Spleen (tissue), 11 donors: ENCODE results near the gene KATNAL2. TPM values are rescaled to one million over a fixed set of nuclear protein-coding genes. Genes with fewer than 3 reads are reported as not detected.
A peak's percentile ranks its signal among the peaks of the same experiment; 100 is the strongest.
"Not testable (repeated sequence)": the region's sequence is repeated elsewhere in the genome, so short reads cannot be mapped to it uniquely, and the experiment has no call there.

Experiments
- DNase-seq: peaks from one replicate; pipeline ENCODE4 v3.0.0-alpha.2; 2020
- H3K27ac ChIP-seq, 8 donors: fragments of 200-600 bp; sonication (generic) in 7 of 8; 1 replicate in 4 of 8; 2 replicates in 4 of 8; pipeline versions ENCODE4 v1.5.0 to v1.8.0; 2016 to 2021; ENCODE audit warnings: inconsistent platforms in 4 of 8, mild to moderate bottlenecking in 4 of 8, moderate library complexity in 1 of 8
- H3K27me3 ChIP-seq, 7 donors: fragments of 200-600 bp; sonication (generic) in 6 of 7; replicated peaks in 1 of 7; 1 replicate in 4 of 7; 2 replicates in 3 of 7; pipeline versions ENCODE4 v1.5.0 to v1.8.0; 2016 to 2021; ENCODE audit warnings: inconsistent platforms in 3 of 7, mild to moderate bottlenecking in 1 of 7
- H3K36me3 ChIP-seq, 6 donors: fragments of 200-600 bp; sonication (generic) in 5 of 6; 1 replicate in 4 of 6; 2 replicates in 2 of 6; pipeline versions ENCODE4 v1.5.0 to v1.8.0; 2016 to 2021; ENCODE audit warnings: inconsistent platforms in 2 of 6
- H3K4me1 ChIP-seq, 6 donors: fragments of 200-600 bp; sonication (generic) in 5 of 6; 1 replicate in 3 of 6; 2 replicates in 3 of 6; pipeline versions ENCODE4 v1.5.0 to v1.8.0; 2016 to 2021; ENCODE audit warnings: inconsistent platforms in 3 of 6
- H3K4me3 ChIP-seq, 8 donors: fragments of 200-600 bp; sonication (generic) in 7 of 8; 1 replicate in 4 of 8; 2 replicates in 4 of 8; pipeline versions ENCODE4 v1.5.0 to v1.8.0; 2016 to 2021; ENCODE audit warnings: inconsistent platforms in 4 of 8, mild to moderate bottlenecking in 4 of 8, moderate library complexity in 2 of 8
- H3K9me3 ChIP-seq, 8 donors: fragments of 200-600 bp; sonication (generic) in 7 of 8; 1 replicate in 4 of 8; 2 replicates in 4 of 8; pipeline versions ENCODE4 v1.5.0 to v1.8.0; 2016 to 2021; ENCODE audit warnings: inconsistent platforms in 4 of 8
- CTCF ChIP-seq, 11 experiments: fragments of 200-600 bp in 7 of 11; fragments of 450-650 bp in 4 of 11; sonication (generic) in 4 of 11; IDR thresholded peaks in 8 of 11; conservative IDR thresholded peaks in 3 of 11; 1 replicate in 7 of 11; 2 replicates in 4 of 11; pipeline versions ENCODE4 v1.4.0 to v1.8.0; 2016 to 2021; ENCODE audit warnings: antibody characterized with exemption in 11 of 11, inconsistent platforms in 4 of 11, mild to moderate bottlenecking in 1 of 11
- POLR2A ChIP-seq, 3 donors: fragments of 450-650 bp; IDR thresholded peaks; one replicate each; pipeline ENCODE4 v1.5.1; 2017; ENCODE audit warnings: antibody characterized with exemption in 3 of 3, mild to moderate bottlenecking in 1 of 3
- POLR2AphosphoS5 ChIP-seq, 3 donors: sonication (generic); formaldehyde crosslinking; IDR thresholded peaks; one replicate each; pipeline ENCODE4 v1.5.1; 2017; ENCODE audit warnings: antibody characterized with exemption in 3 of 3
- WGBS, 5 donors: extraction: QIAGEN DNeasy Blood & Tissue Kit in 3 of 5; methylation state at CpG; one replicate each; pipeline versions ENCODE4 v1.1.5 to v1.1.7; 2013 to 2018; 5-methylcytosine and 5-hydroxymethylcytosine counted together
- intact Hi-C: fragments of 100-400 bp; cut with DNase I; formaldehyde crosslinking; loops from one replicate; pipeline ENCODE4 v1.15.0; 2023; ENCODE audit warnings: low total_unique reads
- polyA plus RNA-seq, 3 donors: library from polyadenylated mRNA; stranded (reverse); fragments of 200-250 nt; gene quantifications; one replicate each; pipeline ENCODE4 v1.2.1, GENCODE V29; 2013
- total RNA-seq, 7 donors: library from RNA; depleted of rRNA in 3 of 7; stranded (reverse); fragments of >200 nt in 3 of 7; fragmentation: NEBNext Ultra II Directional in 4 of 7; extraction: Animal tissue kit (Norgen Biotek cat#: 25700) in 4 of 7; gene quantifications; one replicate each; pipeline versions ENCODE4 v1.1.0 to v1.2.1, GENCODE V29; 2016 to 2021
- donor health status: healthy with polysubstance abuse.
- donor health status: DM: no; HTN: no; CAD: no; lungs with moderate emphysema.
- donor health status: DM: no; HTN: no; CAD: no.
- donor health status: Bipolar disorder and iron deficiency.
- donor health status: healthy.
- donor health status: DM: no; HTN: no; CAD: no.
- donor health status: DM: yes; HTN: yes; CAD: no.

The KATNAL2 gene
- total and polyA plus RNA-seq, 10 donors = 1.5 to 10.0 (median 3.2) TPM

DNA sequence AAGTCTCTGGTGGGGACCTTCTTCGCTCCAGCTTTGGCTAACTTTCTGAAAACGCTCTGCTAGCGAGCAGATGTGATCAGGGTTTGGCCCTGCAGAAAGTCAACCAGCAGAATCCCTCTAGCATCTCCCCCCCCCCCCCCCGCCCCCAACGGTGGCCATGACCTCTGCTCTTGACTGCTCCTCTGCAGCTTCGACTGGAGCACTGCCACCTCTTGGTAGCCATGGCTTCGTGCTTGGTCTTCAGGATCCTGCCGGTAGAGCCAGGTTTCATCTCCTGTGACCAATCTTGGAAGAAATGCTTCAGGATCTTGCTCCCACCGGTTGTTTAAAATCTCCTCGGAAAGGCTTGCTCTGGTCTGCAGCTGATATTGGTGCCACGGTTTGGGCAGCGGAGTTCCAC is 113.5 kb downstream of the KATNAL2 start:
- intact Hi-C loops, H3K4me1 ChIP-seq, H3K36me3 ChIP-seq, DNase-seq, H3K27ac ChIP-seq, H3K4me3 ChIP-seq, H3K27me3 ChIP-seq: not testable (repeated sequence)
- 82 to 97% (median 91%) methylated on average over 4 of the region's 12 CpGs for WGBS, 5 donors
- H3K9me3 ChIP-seq = peaks cover 0 to 27% (median 2%) of the 10 kb centered on the region in 8 donors

DNA sequence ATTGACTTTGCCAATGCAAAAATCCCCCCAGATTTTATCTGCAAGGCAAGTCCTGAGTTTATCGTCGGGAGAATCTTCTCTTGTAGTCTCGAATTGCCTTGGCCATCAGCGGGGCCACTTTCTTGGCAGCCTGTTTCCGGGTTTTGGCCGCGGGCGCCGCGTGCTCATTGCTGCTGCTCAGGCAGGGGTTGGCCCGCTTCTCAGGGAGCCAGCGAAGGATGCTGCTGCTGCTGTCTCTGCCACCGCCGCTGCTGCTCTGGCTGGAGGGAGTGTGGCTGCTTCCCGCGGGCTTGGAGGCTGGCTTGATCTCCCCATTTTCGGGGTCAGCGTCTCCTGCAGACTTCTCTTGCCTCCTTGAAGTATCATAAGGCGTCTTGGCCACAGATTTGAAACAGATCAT is 115.5 kb downstream of the KATNAL2 start:
- DNase-seq = peak; percentile 71
- 91 to 94% (median 93%) methylated on average over 19 of the region's 19 CpGs for WGBS, 5 donors
- intact Hi-C loops = no loop called here

DNA sequence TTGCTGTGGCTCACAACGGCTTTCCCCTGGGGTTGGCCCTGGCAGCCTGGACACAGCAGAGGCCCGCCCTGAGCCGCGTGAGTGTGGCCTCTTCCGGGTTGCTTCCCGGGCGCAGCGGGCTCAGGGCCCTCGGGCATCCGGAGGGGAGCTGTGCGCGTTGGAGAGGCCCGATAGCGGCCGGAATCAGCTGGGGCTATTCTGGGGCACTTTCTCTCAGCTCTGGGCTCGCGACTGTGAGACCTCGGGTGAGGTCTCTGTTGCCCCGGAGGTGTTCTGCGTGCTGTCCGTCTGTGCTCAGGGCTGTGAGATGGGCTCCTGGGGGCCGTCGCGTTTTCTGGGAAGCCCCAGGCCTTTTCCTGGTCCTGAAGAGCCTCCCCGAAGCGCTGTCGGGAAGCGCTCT is 117.2 kb downstream of the KATNAL2 start:
- intact Hi-C loops, H3K27ac ChIP-seq, H3K27me3 ChIP-seq, DNase-seq, H3K4me3 ChIP-seq, H3K36me3 ChIP-seq, H3K4me1 ChIP-seq: not testable (repeated sequence)
- 93 to 97% (median 95%) methylated on average over 11 to 28 of the region's 28 CpGs for WGBS, 5 donors
- H3K9me3 ChIP-seq = peaks cover 0 to 27% (median 2%) of the 10 kb centered on the region in 8 donors

More for the DNA sequence above, 115.5 kb downstream of the KATNAL2 start:
- Histone ChIP-seq H3K4me3 (no peak overlapping the region), H3K27ac (no peak overlapping the region), H3K27me3 (no peaks in the 10 kb centered on the region), H3K9me3 (peaks cover 0 to 27% (median 2%) of the 10 kb centered on the region in 8 donors), H3K4me1 (no peaks in the 10 kb centered on the region), H3K36me3 (no peaks in the 10 kb centered on the region)
- no peak for TF ChIP-seq POLR2A (IDR thresholded peaks at IDR 0.05)
- TF ChIP-seq POLR2AphosphoS5 (IDR thresholded peaks at IDR 0.05) = no peak
- no peak for TF ChIP-seq CTCF (IDR thresholded peaks at IDR 0.05 in 8 of 11, conservative IDR thresholded peaks at IDR 0.05 in 3 of 11)

DNA sequence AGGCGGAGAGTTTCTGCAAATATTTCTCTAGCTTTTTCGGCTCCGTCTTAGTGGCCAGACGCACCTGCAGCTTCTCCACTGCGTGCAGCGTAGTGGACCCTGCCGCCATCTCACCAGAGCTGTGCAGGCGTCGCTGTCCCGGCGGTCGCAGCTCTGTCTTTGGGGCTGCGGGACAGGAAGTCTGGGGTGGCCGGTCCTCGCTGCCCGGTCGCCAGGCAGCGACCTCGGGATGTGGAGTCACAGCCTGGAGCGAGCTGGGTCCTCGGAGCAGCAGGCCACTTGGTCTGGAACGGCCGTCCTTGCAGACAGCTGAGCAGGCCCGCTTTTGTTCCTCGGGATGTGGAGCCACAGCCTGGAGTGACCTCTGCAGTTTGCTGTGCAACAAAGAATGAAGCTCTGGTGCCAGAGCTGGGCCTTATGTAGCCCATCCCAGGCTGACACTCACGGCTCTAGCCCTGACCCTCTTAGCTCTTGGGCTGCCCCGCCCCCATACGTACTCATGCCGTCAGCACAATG is 117.8 kb downstream of the KATNAL2 start, which contains the start of gene ELOA2:
ELOA2 (minus strand) TSS at position 466 of the 516 bp plus-strand sequence; CDS start at position 109, 357 bp downstream.
- intact Hi-C loops = no loop called here
- H3K36me3 ChIP-seq = no peaks in the 10 kb centered on the region
- H3K9me3 ChIP-seq = peaks cover 0 to 27% (median 2%) of the 10 kb centered on the region in 8 donors
- no peaks in the 10 kb centered on the region for H3K4me1 ChIP-seq
- H3K4me3 ChIP-seq = no peak within 1 kb of the TSS
- TF ChIP-seq CTCF (IDR thresholded peaks at IDR 0.05 in 8 of 11, conservative IDR thresholded peaks at IDR 0.05 in 3 of 11) (no peak), POLR2AphosphoS5 (IDR thresholded peaks at IDR 0.05) (no peak), POLR2A (IDR thresholded peaks at IDR 0.05) (no peak)
- H3K27me3 ChIP-seq = no peaks in the 10 kb centered on the region
- WGBS, 5 donors = 93 to 97% (median 95%) methylated on average over 28 to 29 of the region's 29 CpGs
- DNase-seq = peak; percentile 67
- no peak within 1 kb of the TSS for H3K27ac ChIP-seq

GRCh38 chr18:47036298-47036874 is 119.0 kb downstream of the KATNAL2 start:
- H3K36me3 ChIP-seq = no peaks in the 10 kb centered on the region
- H3K4me3 ChIP-seq = no peak overlapping the region
- H3K4me1 ChIP-seq = no peaks in the 10 kb centered on the region
- DNase-seq = no peak
- no peaks in the 10 kb centered on the region for H3K27me3 ChIP-seq
- intact Hi-C loops = no loop called here
- WGBS, 5 donors = 73 to 89% (median 80%) methylated on average over 2 of the region's 2 CpGs
- peaks cover 0 to 26% (median 2%) of the 10 kb centered on the region in 8 donors for H3K9me3 ChIP-seq
- TF ChIP-seq CTCF (IDR thresholded peaks at IDR 0.05 in 8 of 11, conservative IDR thresholded peaks at IDR 0.05 in 3 of 11) (peak in 1 of 11 experiments; percentile 21), POLR2AphosphoS5 (IDR thresholded peaks at IDR 0.05) (no peak), POLR2A (IDR thresholded peaks at IDR 0.05) (no peak)
- H3K27ac ChIP-seq = no peak overlapping the region
